PFSK-1 (cell line): ENCODE measurements around the gene ABCC3.

Experiments used
- POLR2AphosphoS5 ChIP-seq: IDR thresholded peaks from 2 replicates; pipeline ENCODE4 v1.6.1; 2012; ENCODE audit warnings: low read depth, mild to moderate bottlenecking, control low read depth, low read length, moderate library complexity
- TAF1 ChIP-seq: IDR thresholded peaks from 2 replicates; pipeline ENCODE4 v1.6.1; 2012; ENCODE audit warnings: low read length, control low read depth, borderline replicate concordance; ENCODE audit not compliant: insufficient read depth
- TF ChIP-seq, protein P1 (sequence below), 2 experiments: IDR thresholded peaks; 2 replicates each; pipeline versions ENCODE4 v1.6.1 to v1.8.0; 2011 to 2012; ENCODE audit warnings: low read depth in 2 of 2, low read length in 2 of 2, control low read depth in 1 of 2, inconsistent platforms in 1 of 2, mild to moderate bottlenecking in 1 of 2, moderate library complexity in 1 of 2; ENCODE audit not compliant: insufficient read depth in 1 of 2

DNA sequence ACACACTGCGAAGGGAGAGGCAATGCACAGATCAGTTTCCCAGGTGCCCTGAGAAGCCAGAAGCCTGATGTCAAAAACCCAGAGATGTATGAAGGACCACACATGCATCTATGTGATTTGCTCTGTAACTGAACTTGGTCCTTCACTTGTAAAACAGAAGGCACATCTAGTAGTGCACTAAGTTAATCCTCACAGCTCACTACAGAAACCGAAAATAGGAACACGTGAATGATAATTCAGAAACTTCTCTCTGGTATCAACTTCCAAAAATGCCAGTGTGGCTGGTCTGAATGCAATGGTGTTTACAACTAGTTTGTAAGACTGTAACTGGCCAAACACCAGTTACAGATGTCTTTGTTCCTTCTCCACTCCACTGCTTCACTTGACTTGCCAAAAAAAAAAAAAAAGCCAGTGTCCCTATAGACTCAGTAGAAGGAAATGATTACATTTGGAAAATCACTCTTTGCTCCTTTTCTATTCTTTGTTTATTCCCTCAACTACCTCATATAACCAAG, 61.7 kb downstream of the ABCC3 start:
- TF ChIP-seq, protein P1, sequence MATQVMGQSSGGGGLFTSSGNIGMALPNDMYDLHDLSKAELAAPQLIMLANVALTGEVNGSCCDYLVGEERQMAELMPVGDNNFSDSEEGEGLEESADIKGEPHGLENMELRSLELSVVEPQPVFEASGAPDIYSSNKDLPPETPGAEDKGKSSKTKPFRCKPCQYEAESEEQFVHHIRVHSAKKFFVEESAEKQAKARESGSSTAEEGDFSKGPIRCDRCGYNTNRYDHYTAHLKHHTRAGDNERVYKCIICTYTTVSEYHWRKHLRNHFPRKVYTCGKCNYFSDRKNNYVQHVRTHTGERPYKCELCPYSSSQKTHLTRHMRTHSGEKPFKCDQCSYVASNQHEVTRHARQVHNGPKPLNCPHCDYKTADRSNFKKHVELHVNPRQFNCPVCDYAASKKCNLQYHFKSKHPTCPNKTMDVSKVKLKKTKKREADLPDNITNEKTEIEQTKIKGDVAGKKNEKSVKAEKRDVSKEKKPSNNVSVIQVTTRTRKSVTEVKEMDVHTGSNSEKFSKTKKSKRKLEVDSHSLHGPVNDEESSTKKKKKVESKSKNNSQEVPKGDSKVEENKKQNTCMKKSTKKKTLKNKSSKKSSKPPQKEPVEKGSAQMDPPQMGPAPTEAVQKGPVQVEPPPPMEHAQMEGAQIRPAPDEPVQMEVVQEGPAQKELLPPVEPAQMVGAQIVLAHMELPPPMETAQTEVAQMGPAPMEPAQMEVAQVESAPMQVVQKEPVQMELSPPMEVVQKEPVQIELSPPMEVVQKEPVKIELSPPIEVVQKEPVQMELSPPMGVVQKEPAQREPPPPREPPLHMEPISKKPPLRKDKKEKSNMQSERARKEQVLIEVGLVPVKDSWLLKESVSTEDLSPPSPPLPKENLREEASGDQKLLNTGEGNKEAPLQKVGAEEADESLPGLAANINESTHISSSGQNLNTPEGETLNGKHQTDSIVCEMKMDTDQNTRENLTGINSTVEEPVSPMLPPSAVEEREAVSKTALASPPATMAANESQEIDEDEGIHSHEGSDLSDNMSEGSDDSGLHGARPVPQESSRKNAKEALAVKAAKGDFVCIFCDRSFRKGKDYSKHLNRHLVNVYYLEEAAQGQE (IDR thresholded peaks at IDR 0.05; ENCODE audit: insufficient read depth in 1 of 2, low read depth in 2 of 2, low read length in 2 of 2): no peak
- TF ChIP-seq POLR2AphosphoS5: no peak
- TF ChIP-seq TAF1: no peak
